ENCODE measurements around the gene CCNL1.
"Not testable (repeated sequence)": the region's sequence is repeated elsewhere in the genome, so short reads cannot be mapped to it uniquely, and the experiment has no call there.

Gene CCNL1

DNA sequence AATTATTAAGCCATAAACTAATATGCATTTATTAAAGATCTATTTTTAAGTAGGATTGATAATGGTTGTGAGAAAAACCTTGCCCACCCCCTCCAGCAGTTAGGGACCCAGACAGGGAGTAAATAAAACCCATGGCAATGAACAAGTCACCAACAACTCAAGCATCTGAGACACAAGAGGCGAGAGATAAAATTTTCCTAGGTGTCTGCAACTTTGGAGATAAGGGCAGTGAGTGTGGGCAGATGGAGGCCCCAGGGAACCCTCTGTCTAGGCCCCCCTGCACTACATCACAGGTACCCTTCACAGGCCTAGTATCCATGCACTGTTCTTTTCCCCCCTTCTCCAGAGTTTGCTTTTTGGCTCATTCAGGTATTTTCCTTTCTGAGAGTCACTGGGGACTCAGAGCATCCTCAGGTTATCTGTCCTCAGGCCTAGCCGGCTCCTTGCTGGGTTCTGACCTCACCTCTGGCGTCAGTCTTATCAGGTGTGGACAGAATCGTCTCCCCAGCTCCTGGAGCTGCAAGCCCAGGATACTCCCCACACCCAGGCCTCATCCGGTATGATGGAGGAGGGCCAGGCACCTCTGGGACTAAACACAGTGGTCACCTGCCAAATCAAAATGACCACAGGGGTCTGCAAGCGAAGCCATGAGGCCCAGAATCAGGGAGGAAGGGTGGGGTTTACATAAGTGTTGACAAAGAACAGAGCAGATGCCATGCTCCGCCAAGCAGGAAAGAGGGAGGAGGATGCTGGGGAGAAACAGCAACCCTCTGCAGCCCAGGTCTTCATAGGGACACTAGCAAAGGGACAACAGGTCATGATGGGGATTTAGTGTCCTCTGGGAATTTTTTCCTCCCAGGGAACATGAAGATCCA, 50.4 kb downstream of the CCNL1 start:
- Histone ChIP-seq H3K9me3 (ENCODE audit: insufficient read depth, low read depth, low read length) (no peaks in the 10 kb centered on the region), H3K4me3 (ENCODE audit: low read length) (no peak overlapping the region), H3K27ac (ENCODE audit: low read depth, low read length) (no peak overlapping the region; the same call in 1 of the 2 replicates), H3K4me1 (ENCODE audit: insufficient read depth, low read length) (peaks cover 5% of the 10 kb centered on the region; the same call in 1 of the 2 replicates), H3K36me3 (ENCODE audit: insufficient read depth, low read length) (no peaks in the 10 kb centered on the region), H3K27me3 (ENCODE audit: insufficient read depth, low read length) (no peaks in the 10 kb centered on the region), H3K9ac (ENCODE audit: low read depth, low read length) (no peak overlapping the region)
- WGBS, result 83% methylated on average over 6 of the region's 7 CpGs

DNA sequence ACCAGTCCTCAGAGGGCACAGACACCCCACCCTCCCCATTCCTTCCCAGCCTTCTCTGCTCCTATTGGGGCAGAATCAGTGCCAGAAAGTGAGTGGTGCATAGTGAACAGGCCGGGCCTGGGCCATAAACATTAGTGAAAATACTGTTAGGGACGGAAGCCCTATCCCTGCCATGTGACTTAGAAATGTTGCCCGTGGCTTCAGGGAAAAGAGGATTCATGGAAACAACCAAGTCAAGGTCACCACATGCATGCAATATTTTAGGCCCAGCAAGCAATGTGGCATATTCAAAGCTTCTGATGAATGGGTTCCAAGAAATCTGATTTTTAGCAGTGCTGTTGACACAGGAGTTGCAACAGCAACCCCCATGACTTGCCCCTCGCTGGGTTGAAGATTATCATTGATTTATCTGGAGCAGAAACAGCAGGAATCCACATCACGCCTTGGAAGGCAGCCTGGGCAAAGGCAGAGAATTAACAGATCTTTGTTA, 52.3 kb downstream of the CCNL1 start:
- Histone ChIP-seq H3K4me1 (ENCODE audit: insufficient read depth, low read length) (peaks cover 5% of the 10 kb centered on the region; the same call in 1 of the 2 replicates), H3K36me3 (ENCODE audit: insufficient read depth, low read length) (no peaks in the 10 kb centered on the region), H3K27me3 (ENCODE audit: insufficient read depth, low read length) (no peaks in the 10 kb centered on the region), H3K9ac (ENCODE audit: low read depth, low read length) (no peak overlapping the region), H3K9me3 (ENCODE audit: insufficient read depth, low read depth, low read length) (no peaks in the 10 kb centered on the region), H3K4me3 (ENCODE audit: low read length) (no peak overlapping the region), H3K27ac (ENCODE audit: low read depth, low read length) (no peak overlapping the region)
- WGBS, result 50% methylated on average over 5 of the region's 5 CpGs

DNA sequence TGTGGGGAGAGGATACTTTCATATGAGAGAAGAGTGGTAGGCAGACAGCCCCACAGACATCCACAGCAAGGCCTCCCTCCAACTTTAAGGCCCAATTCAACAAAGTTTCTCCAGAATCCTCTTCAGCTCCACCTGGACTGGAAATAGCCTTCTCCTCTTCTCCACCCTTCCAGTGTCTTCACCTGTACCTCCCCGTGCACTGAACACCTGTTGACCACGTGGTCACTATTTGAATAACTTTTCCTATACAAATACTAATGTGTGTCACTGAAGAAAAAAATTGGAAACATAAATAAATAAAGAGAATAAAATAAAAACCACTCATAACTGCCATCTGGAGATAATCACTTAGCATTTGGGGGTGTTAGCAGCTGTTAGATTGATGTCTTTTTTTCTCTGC, 52.9 kb downstream of the CCNL1 start:
- Histone ChIP-seq H3K27ac (ENCODE audit: low read depth, low read length) (no peak overlapping the region), H3K9me3 (ENCODE audit: insufficient read depth, low read depth, low read length) (no peaks in the 10 kb centered on the region), H3K27me3 (ENCODE audit: insufficient read depth, low read length) (no peaks in the 10 kb centered on the region), H3K4me3 (ENCODE audit: low read length) (no peak overlapping the region), H3K36me3 (ENCODE audit: insufficient read depth, low read length) (no peaks in the 10 kb centered on the region), H3K4me1 (ENCODE audit: insufficient read depth, low read length) (peaks cover 5% of the 10 kb centered on the region; the same call in 1 of the 2 replicates), H3K9ac (ENCODE audit: low read depth, low read length) (no peak overlapping the region)
- WGBS, result 100% methylated on average over 1 of the region's 2 CpGs

DNA sequence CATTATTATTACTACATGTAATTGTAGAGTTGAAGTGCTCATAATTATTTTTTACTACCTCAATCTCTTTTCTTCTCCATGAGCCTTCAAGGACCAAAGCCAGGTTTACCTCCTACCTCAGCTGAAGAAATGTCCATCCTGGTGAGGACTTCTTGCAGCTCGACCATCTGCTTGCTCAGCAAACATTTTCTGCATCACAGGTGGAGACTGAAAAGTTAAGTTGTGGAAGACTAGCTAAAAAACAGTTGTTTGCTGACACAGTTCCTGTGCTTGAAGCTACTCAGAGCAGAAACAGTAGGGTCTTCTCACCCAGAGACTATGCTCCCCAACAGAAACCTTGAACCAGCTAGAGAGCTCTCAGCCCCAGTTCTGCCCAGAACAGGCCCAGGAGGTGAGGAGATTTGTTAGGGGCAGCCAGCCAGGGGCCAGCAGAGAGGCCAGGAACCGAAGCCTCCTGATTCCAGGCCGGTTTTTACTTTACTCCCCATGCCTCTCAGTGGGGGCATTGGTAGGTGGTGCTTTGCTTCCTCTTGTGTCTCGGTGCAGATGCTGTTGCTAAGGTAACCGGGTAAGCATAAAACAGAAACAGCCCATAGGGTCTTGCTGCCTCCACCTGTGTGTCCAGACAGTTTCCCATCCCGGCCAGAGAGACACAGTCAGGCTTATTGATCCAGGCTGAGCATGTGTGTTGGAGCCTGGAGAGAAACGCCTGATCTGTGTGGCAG, 54.9 kb downstream of the CCNL1 start:
- no peaks in the 10 kb centered on the region for H3K9me3 ChIP-seq (ENCODE audit: insufficient read depth, low read depth, low read length)
- H3K4me3 ChIP-seq (ENCODE audit: low read length), result no peak overlapping the region
- no peaks in the 10 kb centered on the region for H3K36me3 ChIP-seq (ENCODE audit: insufficient read depth, low read length)
- no peaks in the 10 kb centered on the region for H3K27me3 ChIP-seq (ENCODE audit: insufficient read depth, low read length)
- H3K4me1 ChIP-seq (ENCODE audit: insufficient read depth, low read length), result peaks cover 5% of the 10 kb centered on the region; the same call in 1 of the 2 replicates
- 44% methylated on average over 7 of the region's 7 CpGs for WGBS
- H3K9ac ChIP-seq (ENCODE audit: low read depth, low read length), result no peak overlapping the region
- H3K27ac ChIP-seq (ENCODE audit: low read depth, low read length), result no peak overlapping the region

DNA sequence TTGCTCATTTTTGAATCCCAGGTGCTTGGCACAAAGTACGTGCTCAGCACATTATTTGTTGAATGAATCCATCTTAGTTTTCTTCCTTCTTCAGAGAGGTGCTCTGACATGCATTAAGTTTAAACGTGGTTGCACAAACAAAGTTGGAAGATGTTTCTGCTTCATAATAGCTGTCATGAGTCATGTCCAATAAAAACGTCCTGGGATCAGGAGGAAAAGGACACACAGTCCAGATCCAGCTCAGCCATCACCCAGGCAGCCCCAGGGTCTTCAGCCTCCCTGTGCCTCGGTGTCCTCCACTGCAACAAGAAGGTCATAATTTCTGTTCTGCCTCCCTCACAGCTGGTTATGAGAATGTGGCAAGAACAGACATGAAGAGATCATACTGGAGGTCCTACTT, 55.4 kb downstream of the CCNL1 start:
- Histone ChIP-seq H3K9me3 (ENCODE audit: insufficient read depth, low read depth, low read length) (no peaks in the 10 kb centered on the region), H3K27me3 (ENCODE audit: insufficient read depth, low read length) (no peaks in the 10 kb centered on the region), H3K27ac (ENCODE audit: low read depth, low read length) (no peak overlapping the region), H3K36me3 (ENCODE audit: insufficient read depth, low read length) (no peaks in the 10 kb centered on the region), H3K4me1 (ENCODE audit: insufficient read depth, low read length) (peaks cover 5% of the 10 kb centered on the region; the same call in 1 of the 2 replicates), H3K4me3 (ENCODE audit: low read length) (no peak overlapping the region), H3K9ac (ENCODE audit: low read depth, low read length) (no peak overlapping the region)
- whole genome bisulfite sequencing, result 68% methylated on average over 4 of the region's 4 CpGs

DNA sequence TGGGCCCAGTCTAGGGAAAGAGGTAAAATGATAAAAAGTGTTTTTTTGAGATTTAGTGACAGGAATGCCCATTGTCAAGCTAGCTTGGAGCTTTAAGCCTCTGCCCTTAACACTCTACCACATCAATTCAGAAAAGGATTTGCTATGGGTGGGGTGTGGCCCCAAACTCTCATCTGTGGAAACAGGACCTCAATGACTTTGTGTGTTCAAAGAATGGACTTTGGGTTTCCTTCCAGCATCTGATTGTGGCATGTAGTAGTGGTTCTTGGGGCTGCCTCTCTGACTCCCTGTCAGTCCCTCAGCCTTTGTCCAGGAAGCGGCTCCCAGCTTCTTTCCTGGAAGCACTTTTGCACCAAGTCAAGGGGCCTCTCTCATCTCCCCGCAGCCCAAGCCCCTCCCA, 56.1 kb downstream of the CCNL1 start:
- Histone ChIP-seq H3K4me3 (ENCODE audit: low read length) (no peak overlapping the region), H3K4me1 (ENCODE audit: insufficient read depth, low read length) (peaks cover 5% of the 10 kb centered on the region; the same call in 1 of the 2 replicates), H3K9me3 (ENCODE audit: insufficient read depth, low read depth, low read length) (no peaks in the 10 kb centered on the region), H3K27ac (ENCODE audit: low read depth, low read length) (no peak overlapping the region), H3K27me3 (ENCODE audit: insufficient read depth, low read length) (no peaks in the 10 kb centered on the region), H3K9ac (ENCODE audit: low read depth, low read length) (no peak overlapping the region), H3K36me3 (ENCODE audit: insufficient read depth, low read length) (no peaks in the 10 kb centered on the region)
- WGBS, result 73% methylated on average over 2 of the region's 2 CpGs

DNA sequence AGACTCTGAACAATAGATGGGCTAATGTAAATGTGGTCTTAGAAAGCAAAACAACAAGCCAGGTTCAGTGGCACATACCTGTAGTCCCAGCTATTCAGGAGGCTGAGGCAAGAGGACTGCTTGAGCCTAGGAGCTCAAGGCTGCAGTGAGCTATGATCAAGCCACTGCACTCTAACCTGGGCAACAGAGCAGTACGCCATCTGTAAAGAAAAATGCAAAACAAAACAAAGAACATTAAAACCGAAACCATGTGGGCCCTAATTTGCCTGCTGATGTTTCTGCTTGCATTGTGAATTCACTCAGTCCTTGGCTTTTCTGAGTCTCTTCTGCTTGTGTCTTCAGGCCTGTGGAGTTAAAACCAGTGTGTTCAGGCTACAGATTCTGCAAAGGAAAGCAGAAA, 56.7 kb downstream of the CCNL1 start:
- no peak overlapping the region for H3K27ac ChIP-seq (ENCODE audit: low read depth, low read length)
- 86% methylated on average over 2 of the region's 2 CpGs for WGBS
- H3K9ac ChIP-seq (ENCODE audit: low read depth, low read length), result no peak overlapping the region
- H3K4me1 ChIP-seq (ENCODE audit: insufficient read depth, low read length), result peaks cover 5% of the 10 kb centered on the region; the same call in 1 of the 2 replicates
- no peak overlapping the region for H3K4me3 ChIP-seq (ENCODE audit: low read length)
- H3K27me3 ChIP-seq (ENCODE audit: insufficient read depth, low read length), result no peaks in the 10 kb centered on the region
- H3K9me3 ChIP-seq (ENCODE audit: insufficient read depth, low read depth, low read length), result no peaks in the 10 kb centered on the region
- no peaks in the 10 kb centered on the region for H3K36me3 ChIP-seq (ENCODE audit: insufficient read depth, low read length)

DNA sequence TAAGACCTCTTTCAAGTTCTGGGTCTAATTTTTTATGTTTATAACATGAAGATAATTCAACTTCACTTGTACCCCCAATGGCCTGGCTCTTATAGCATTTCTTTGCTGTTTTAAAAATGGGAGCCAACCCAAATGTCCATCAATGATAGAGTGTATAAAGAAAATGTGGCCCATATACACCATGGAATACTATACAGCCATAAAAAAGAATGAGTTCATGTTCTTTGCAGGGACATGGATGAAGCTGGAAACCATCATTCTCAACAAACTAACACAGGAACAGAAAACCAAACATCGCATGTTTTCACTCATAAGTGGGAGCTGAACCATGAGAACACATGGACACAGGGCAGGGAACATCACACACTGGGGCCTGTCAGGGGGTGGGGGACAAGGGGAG, 57.4 kb downstream of the CCNL1 start:
- 82% methylated on average over 1 of the region's 1 CpG for WGBS
- not testable (repeated sequence) for H3K27ac ChIP-seq (ENCODE audit: low read depth, low read length); H3K9ac ChIP-seq (ENCODE audit: low read depth, low read length); H3K9me3 ChIP-seq (ENCODE audit: insufficient read depth, low read depth, low read length); H3K4me3 ChIP-seq (ENCODE audit: low read length); H3K27me3 ChIP-seq (ENCODE audit: insufficient read depth, low read length); H3K4me1 ChIP-seq (ENCODE audit: insufficient read depth, low read length); H3K36me3 ChIP-seq (ENCODE audit: insufficient read depth, low read length)

DNA sequence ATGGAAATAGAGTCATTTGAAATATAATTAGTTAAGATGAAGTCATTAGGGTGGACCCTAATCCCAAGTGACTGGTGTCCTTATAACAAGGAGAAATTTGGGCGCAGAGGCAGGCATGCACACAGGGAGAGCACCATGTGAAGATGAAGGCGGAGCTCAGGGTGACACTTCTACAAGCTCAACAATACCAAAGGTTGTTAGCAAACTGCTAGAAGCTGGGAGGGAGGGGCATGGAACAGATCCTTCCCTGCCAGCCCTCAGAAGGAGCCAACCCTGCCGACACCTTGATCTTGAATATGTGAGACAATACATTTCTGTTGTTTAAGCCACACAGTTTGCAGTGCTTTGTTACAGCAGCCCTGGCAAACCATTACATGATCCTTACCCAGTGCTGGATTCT, 57.8 kb downstream of the CCNL1 start:
- H3K36me3 ChIP-seq (ENCODE audit: insufficient read depth, low read length), result no peaks in the 10 kb centered on the region
- no peaks in the 10 kb centered on the region for H3K27me3 ChIP-seq (ENCODE audit: insufficient read depth, low read length)
- no peaks in the 10 kb centered on the region for H3K9me3 ChIP-seq (ENCODE audit: insufficient read depth, low read depth, low read length)
- 91% methylated on average over 3 of the region's 3 CpGs for WGBS
- peaks cover 5% of the 10 kb centered on the region; the same call in 1 of the 2 replicates for H3K4me1 ChIP-seq (ENCODE audit: insufficient read depth, low read length)
- no peak overlapping the region for H3K27ac ChIP-seq (ENCODE audit: low read depth, low read length)
- no peak overlapping the region for H3K4me3 ChIP-seq (ENCODE audit: low read length)
- no peak overlapping the region for H3K9ac ChIP-seq (ENCODE audit: low read depth, low read length)

DNA sequence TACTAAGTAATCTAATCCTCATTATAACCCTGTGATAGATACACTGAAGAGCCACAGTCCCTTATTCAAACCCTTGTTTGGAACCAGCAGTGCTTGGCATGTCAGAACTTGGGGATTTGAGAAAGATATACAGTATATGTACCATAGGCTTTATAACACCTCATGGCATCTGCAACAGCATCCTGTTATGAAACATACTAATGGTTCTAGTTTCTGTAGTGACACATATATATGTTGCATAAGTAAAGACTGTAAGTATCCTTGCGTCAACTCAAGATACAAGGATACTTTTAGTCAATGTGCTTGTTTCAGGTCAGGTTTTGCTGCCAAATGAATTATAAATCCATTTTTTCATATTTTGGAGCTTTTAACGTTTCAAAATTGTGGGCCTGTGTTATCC, 58.5 kb downstream of the CCNL1 start:
- 94% methylated on average over 2 of the region's 2 CpGs for WGBS

More for the DNA sequence above, 58.5 kb downstream of the CCNL1 start:
- no peaks in the 10 kb centered on the region for H3K36me3 ChIP-seq (ENCODE audit: insufficient read depth, low read length)
- no peaks in the 10 kb centered on the region for H3K9me3 ChIP-seq (ENCODE audit: insufficient read depth, low read depth, low read length)
- H3K27me3 ChIP-seq (ENCODE audit: insufficient read depth, low read length), result no peaks in the 10 kb centered on the region
- H3K27ac ChIP-seq (ENCODE audit: low read depth, low read length), result no peak overlapping the region
- no peak overlapping the region for H3K4me3 ChIP-seq (ENCODE audit: low read length)
- peaks cover 5% of the 10 kb centered on the region; the same call in 1 of the 2 replicates for H3K4me1 ChIP-seq (ENCODE audit: insufficient read depth, low read length)
- H3K9ac ChIP-seq (ENCODE audit: low read depth, low read length), result no peak overlapping the region

Data from HUES64 (cell line).